GM12891 (cell line): ENCODE measurements around the gene ADH1C.

Experiments used
- POLR2A ChIP-seq: IDR thresholded peaks from 2 replicates; pipeline ENCODE4 v1.6.1; 2011; ENCODE audit warnings: low read depth, low read length, control low read depth
- POLR2AphosphoS5 ChIP-seq: IDR thresholded peaks from 2 replicates; pipeline ENCODE4 v1.6.1; 2011; ENCODE audit warnings: low read depth, low read length, control low read depth
- SPI1 ChIP-seq: IDR thresholded peaks from 2 replicates; pipeline ENCODE4 v1.6.1; 2011; ENCODE audit warnings: low read depth, low read length, control low read depth
- TAF1 ChIP-seq: IDR thresholded peaks from 2 replicates; pipeline ENCODE4 v1.6.1; 2011; ENCODE audit warnings: low read depth, low read length, control low read depth

GRCh38 chr4:99301376-99302164 is 51.0 kb downstream of the ADH1C start:
- no peak for TF ChIP-seq POLR2A
- TF ChIP-seq POLR2AphosphoS5, result no peak
- TF ChIP-seq SPI1, result no peak
- no peak for TF ChIP-seq TAF1
